Thoracic aorta (tissue), 2 donors: ENCODE results near the gene COPS9. TPM values are rescaled to one million over a fixed set of nuclear protein-coding genes. Genes with fewer than 3 reads are reported as not detected.

Experiments used
- ATAC-seq: fragments of 150-250 bp; one replicate; pipeline ENCODE4 v1.8.0; 2017; ENCODE audit warnings: low read depth; ENCODE audit not compliant: insufficient number of reproducible peaks, low FRiP score
- DNase-seq: peaks from one replicate; pipeline ENCODE4 v3.0.0-alpha.2; 2020; ENCODE audit warnings: low spot score
- H3K27ac ChIP-seq, 2 donors: fragments of 200-600 bp; sonication (generic); 1 replicate in 1 of 2; 2 replicates in 1 of 2; pipeline ENCODE4 v1.5.1; 2016; ENCODE audit warnings: mild to moderate bottlenecking in 2 of 2, moderate library complexity in 2 of 2
- H3K27me3 ChIP-seq: fragments of 200-600 bp; sonication (generic); replicated peaks from 2 replicates; pipeline ENCODE4 v1.6.0; 2016; ENCODE audit warnings: mild to moderate bottlenecking; ENCODE audit not compliant: insufficient read depth
- H3K36me3 ChIP-seq: fragments of 200-600 bp; sonication (generic); one replicate; pipeline ENCODE4 v1.5.1; 2016
- H3K4me1 ChIP-seq, 2 donors: fragments of 200-600 bp; sonication (generic); 1 replicate in 1 of 2; 2 replicates in 1 of 2; pipeline versions ENCODE4 v1.5.1 to v1.6.0; 2016; ENCODE audit warnings: low read depth in 2 of 2, mild to moderate bottlenecking in 1 of 2; ENCODE audit not compliant: control insufficient read depth in 1 of 2
- H3K4me3 ChIP-seq: fragments of 200-600 bp; sonication (generic); 2 replicates; pipeline ENCODE4 v1.5.1; 2016; ENCODE audit warnings: mild to moderate bottlenecking
- H3K9me3 ChIP-seq: fragments of 200-600 bp; sonication (generic); 2 replicates; pipeline ENCODE4 v1.5.1; 2016
- total RNA-seq, 2 donors: library from RNA; depleted of rRNA; stranded (reverse); fragments of >200 nt; gene quantifications; one replicate each; pipeline versions ENCODE4 v1.1.0 to v1.2.3, GENCODE V29; 2016
- TF ChIP-seq, protein P1 (sequence below): fragments of 200-600 bp; sonication (generic); IDR thresholded peaks from one replicate; pipeline ENCODE4 v1.5.1; 2019; ENCODE audit warnings: antibody characterized with exemption

COPS9 gene
- total RNA-seq, 2 donors from 2014 or later: 101 to 115 TPM

DNA sequence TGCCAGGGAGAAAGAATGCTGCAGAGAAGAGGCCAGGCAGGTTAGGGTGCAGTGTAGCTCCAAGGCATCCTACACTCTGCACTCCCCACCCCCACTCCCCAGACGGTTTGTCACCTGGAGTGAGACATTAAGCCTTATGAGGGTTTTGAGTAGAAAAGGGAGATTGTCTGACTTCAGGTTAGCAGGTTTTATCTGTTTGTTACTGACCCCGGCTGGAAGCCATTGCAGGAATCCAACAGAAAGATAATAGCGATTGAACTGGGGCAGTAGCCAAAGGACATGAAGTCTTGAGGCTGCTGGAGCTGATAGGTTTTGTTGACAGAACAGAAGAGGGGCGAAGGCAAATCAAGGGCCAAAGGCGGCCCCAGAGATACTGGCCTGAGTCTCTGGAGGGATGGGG lies 46.8 kb downstream of the COPS9 start:
- TF ChIP-seq, protein P1, sequence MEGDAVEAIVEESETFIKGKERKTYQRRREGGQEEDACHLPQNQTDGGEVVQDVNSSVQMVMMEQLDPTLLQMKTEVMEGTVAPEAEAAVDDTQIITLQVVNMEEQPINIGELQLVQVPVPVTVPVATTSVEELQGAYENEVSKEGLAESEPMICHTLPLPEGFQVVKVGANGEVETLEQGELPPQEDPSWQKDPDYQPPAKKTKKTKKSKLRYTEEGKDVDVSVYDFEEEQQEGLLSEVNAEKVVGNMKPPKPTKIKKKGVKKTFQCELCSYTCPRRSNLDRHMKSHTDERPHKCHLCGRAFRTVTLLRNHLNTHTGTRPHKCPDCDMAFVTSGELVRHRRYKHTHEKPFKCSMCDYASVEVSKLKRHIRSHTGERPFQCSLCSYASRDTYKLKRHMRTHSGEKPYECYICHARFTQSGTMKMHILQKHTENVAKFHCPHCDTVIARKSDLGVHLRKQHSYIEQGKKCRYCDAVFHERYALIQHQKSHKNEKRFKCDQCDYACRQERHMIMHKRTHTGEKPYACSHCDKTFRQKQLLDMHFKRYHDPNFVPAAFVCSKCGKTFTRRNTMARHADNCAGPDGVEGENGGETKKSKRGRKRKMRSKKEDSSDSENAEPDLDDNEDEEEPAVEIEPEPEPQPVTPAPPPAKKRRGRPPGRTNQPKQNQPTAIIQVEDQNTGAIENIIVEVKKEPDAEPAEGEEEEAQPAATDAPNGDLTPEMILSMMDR: no peak
- Histone ChIP-seq H3K4me1 (no peaks in the 10 kb centered on the region), H3K27ac (no peak overlapping the region), H3K36me3 (no peaks in the 10 kb centered on the region), H3K4me3 (no peak overlapping the region), H3K9me3 (peaks cover 9% of the 10 kb centered on the region), H3K27me3 (no peaks in the 10 kb centered on the region)
- ATAC-seq (no peak), DNase-seq (no peak)

DNA sequence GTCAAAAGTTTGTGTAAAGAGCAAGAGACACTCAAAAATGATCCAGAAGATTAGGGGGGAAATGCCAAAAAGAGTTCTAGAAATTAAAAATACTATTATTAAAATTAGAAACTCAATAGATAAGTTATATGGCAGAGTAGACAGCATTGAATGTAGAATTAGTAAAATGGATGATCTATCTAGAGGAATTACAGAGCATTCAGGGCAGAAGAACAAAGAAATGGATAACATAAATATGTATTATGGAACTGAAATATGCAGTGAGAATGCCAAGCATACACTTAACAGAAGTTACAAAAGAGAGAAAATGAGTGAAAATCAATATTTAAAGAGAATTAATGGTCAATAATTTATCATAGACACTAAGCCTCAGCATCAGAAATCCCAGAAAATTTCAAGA lies 49.5 kb downstream of the COPS9 start:
- TF ChIP-seq, protein P1: no peak
- ATAC-seq (no peak), DNase-seq (no peak)
- H3K27me3 ChIP-seq: no peaks in the 10 kb centered on the region
- no peak overlapping the region for H3K4me3 ChIP-seq
- H3K4me1 ChIP-seq: no peaks in the 10 kb centered on the region
- H3K27ac ChIP-seq: no peak overlapping the region
- no peaks in the 10 kb centered on the region for H3K36me3 ChIP-seq
- peaks cover 9% of the 10 kb centered on the region for H3K9me3 ChIP-seq

Other genes with a start within 250 kb of the COPS9 start
- gene NDUFA10, start 111.0 kb downstream of the COPS9 start, total RNA-seq: 10 to 100 TPM; 61.0 to 78.4 TPM
- not detected for gene OR6B2, start 105.9 kb downstream of the COPS9 start, total RNA-seq
- not detected for gene OR6B3, start 82.8 kb downstream of the COPS9 start, total RNA-seq
- not detected for gene OTOS, start 4.4 kb upstream of the COPS9 start, total RNA-seq